H9 (cell line): ENCODE results near the gene FAM193B. TPM values are rescaled to one million over a fixed set of nuclear protein-coding genes. Genes with fewer than 3 reads are reported as not detected.

Source experiments
- DNase-seq: peaks from one replicate; pipeline ENCODE4 v3.0.0-alpha.2; 2017
- H2AFZ ChIP-seq: one replicate; pipeline ENCODE4 v1.6.1; 2013; ENCODE audit warnings: mild to moderate bottlenecking, low read length, control low read depth, moderate library complexity
- H2AK5ac ChIP-seq: 2 replicates; pipeline ENCODE4 v1.6.1; 2013; ENCODE audit warnings: low read length, control low read depth, mixed read lengths; ENCODE audit not compliant: insufficient read length
- H2BK120ac ChIP-seq: one replicate; pipeline ENCODE4 v1.6.1; 2013; ENCODE audit warnings: low read depth, mild to moderate bottlenecking, low read length, control low read depth, inconsistent platforms; ENCODE audit not compliant: poor library complexity, severe bottlenecking
- H2BK12ac ChIP-seq: 2 replicates; pipeline ENCODE4 v1.6.1; 2013; ENCODE audit warnings: low read length, control low read depth, mixed read lengths, low read depth; ENCODE audit not compliant: insufficient read length
- H2BK15ac ChIP-seq: 2 replicates; pipeline ENCODE4 v1.6.1; 2013; ENCODE audit warnings: low read depth, low read length, control low read depth
- H2BK20ac ChIP-seq: one replicate; pipeline ENCODE4 v1.6.1; 2013; ENCODE audit warnings: low read depth, mild to moderate bottlenecking, low read length, control low read depth, inconsistent platforms; ENCODE audit not compliant: poor library complexity, severe bottlenecking
- H2BK5ac ChIP-seq: 2 replicates; pipeline ENCODE4 v1.6.1; 2013; ENCODE audit warnings: low read length, control low read depth, mixed read lengths; ENCODE audit not compliant: insufficient read length
- H3K14ac ChIP-seq: 2 replicates; pipeline ENCODE4 v1.6.1; 2013; ENCODE audit warnings: low read length, control low read depth; ENCODE audit not compliant: insufficient read depth
- H3K18ac ChIP-seq: 2 replicates; pipeline ENCODE4 v1.6.1; 2013; ENCODE audit warnings: low read depth, mild to moderate bottlenecking, mixed read lengths, low read length, control low read depth; ENCODE audit not compliant: insufficient read length
- H3K23ac ChIP-seq: 2 replicates; pipeline ENCODE4 v1.6.1; 2013; ENCODE audit warnings: low read length, control low read depth, mixed read lengths, low read depth; ENCODE audit not compliant: insufficient read length
- H3K23me2 ChIP-seq: 2 replicates; pipeline ENCODE4 v1.6.1; 2013; ENCODE audit warnings: low read depth, mild to moderate bottlenecking, mixed read lengths, low read length, control low read depth; ENCODE audit not compliant: insufficient read length, poor library complexity, severe bottlenecking
- H3K27ac ChIP-seq: 2 replicates; pipeline ENCODE4 v1.5.1; 2013; ENCODE audit warnings: low read length, control low read depth, mixed read lengths, low read depth; ENCODE audit not compliant: insufficient read length
- H3K27me3 ChIP-seq: 2 replicates; pipeline ENCODE4 v1.6.1; 2013; ENCODE audit warnings: low read length, control low read depth, inconsistent platforms; ENCODE audit not compliant: insufficient read depth
- H3K4ac ChIP-seq: 2 replicates; pipeline ENCODE4 v1.6.1; 2013; ENCODE audit warnings: low read depth, mild to moderate bottlenecking, control low read depth, inconsistent platforms, low read length, moderate library complexity
- H3K4me1 ChIP-seq: 2 replicates; pipeline ENCODE4 v1.6.1; 2013; ENCODE audit warnings: low read length, control low read depth, inconsistent platforms; ENCODE audit not compliant: insufficient read depth
- H3K4me2 ChIP-seq: 2 replicates; pipeline ENCODE4 v1.6.1; 2013; ENCODE audit warnings: low read length, control low read depth, mixed read lengths; ENCODE audit not compliant: insufficient read length, insufficient read depth
- H3K56ac ChIP-seq: 2 replicates; pipeline ENCODE4 v1.6.1; 2013; ENCODE audit warnings: low read depth, mild to moderate bottlenecking, mixed read lengths, low read length, control low read depth; ENCODE audit not compliant: insufficient read length
- H3K79me1 ChIP-seq: 2 replicates; pipeline ENCODE4 v1.6.1; 2013; ENCODE audit warnings: low read depth, mild to moderate bottlenecking, moderate library complexity, low read length, control low read depth, inconsistent platforms; ENCODE audit not compliant: insufficient read depth, poor library complexity, severe bottlenecking
- H3K79me2 ChIP-seq: 2 replicates; pipeline ENCODE4 v1.6.1; 2013; ENCODE audit warnings: low read length, control low read depth, inconsistent platforms; ENCODE audit not compliant: insufficient read depth
- H3K9ac ChIP-seq: 2 replicates; pipeline ENCODE4 v1.6.1; 2013; ENCODE audit warnings: low read length, control low read depth, mixed read lengths; ENCODE audit not compliant: insufficient read length; ENCODE audit errors: extremely low read depth
- H3K9me3 ChIP-seq: one replicate; pipeline ENCODE4 v1.6.1; 2013; ENCODE audit warnings: low read depth, low read length, inconsistent platforms; ENCODE audit not compliant: control insufficient read depth
- H3T11ph ChIP-seq: one replicate; pipeline ENCODE4 v1.6.1; 2013; ENCODE audit warnings: mild to moderate bottlenecking, low read length, control low read depth, inconsistent platforms
- H4K20me1 ChIP-seq: one replicate; pipeline ENCODE4 v1.6.1; 2013; ENCODE audit not compliant: control insufficient read depth, insufficient read length, insufficient read depth
- H4K5ac ChIP-seq: 2 replicates; pipeline ENCODE4 v1.6.1; 2013; ENCODE audit warnings: low read depth, mild to moderate bottlenecking, mixed read lengths, low read length, control low read depth; ENCODE audit not compliant: insufficient read length
- H4K8ac ChIP-seq: replicated peaks from 2 replicates; pipeline ENCODE4 v1.6.1; 2013; ENCODE audit warnings: low read length, control low read depth, mixed read lengths, low read depth; ENCODE audit not compliant: insufficient read length
- H4K91ac ChIP-seq: 2 replicates; pipeline ENCODE4 v1.6.1; 2013; ENCODE audit warnings: low read depth, mild to moderate bottlenecking, moderate library complexity, mixed read lengths, low read length, control low read depth; ENCODE audit not compliant: insufficient read length
- H3K27ac Mint-ChIP-seq, 3 experiments: 2 replicates in 2 of 3; 3 replicates in 1 of 3; pipeline ENCODE4 v1.8.0; 2020 to 2021; ENCODE audit warnings: mixed read lengths in 3 of 3, mild to moderate bottlenecking in 1 of 3, moderate library complexity in 1 of 3
- H3K27me3 Mint-ChIP-seq: 2 replicates; pipeline ENCODE4 v1.8.0; 2021; ENCODE audit warnings: low read depth, mild to moderate bottlenecking, moderate library complexity, mixed read lengths
- H3K36me3 Mint-ChIP-seq, 3 experiments: 2 replicates in 2 of 3; 3 replicates in 1 of 3; pipeline ENCODE4 v1.8.0; 2020 to 2021; ENCODE audit warnings: low read depth in 3 of 3, mixed read lengths in 3 of 3; ENCODE audit not compliant: insufficient read depth in 1 of 3
- H3K4me1 Mint-ChIP-seq, 2 experiments: 2 replicates each; pipeline ENCODE4 v1.8.0; 2020; ENCODE audit warnings: mixed read lengths in 2 of 2
- H3K4me3 Mint-ChIP-seq, 2 experiments: 2 replicates in 1 of 2; 3 replicates in 1 of 2; pipeline ENCODE4 v1.8.0; 2020 to 2021; ENCODE audit warnings: mild to moderate bottlenecking in 2 of 2, mixed read lengths in 2 of 2, moderate library complexity in 1 of 2
- H3K9me3 Mint-ChIP-seq, 2 experiments: 2 replicates in 1 of 2; 3 replicates in 1 of 2; pipeline ENCODE4 v1.8.0; 2020; ENCODE audit warnings: mild to moderate bottlenecking in 2 of 2, mixed read lengths in 2 of 2, moderate library complexity in 1 of 2
- WGBS: extraction: QIAGEN DNeasy Blood & Tissue Kit; methylation state at CpG from one replicate; pipeline ENCODE4 v1.1.7; 2013; ENCODE audit warnings: missing lambda C conversion rate, low lambda C conversion rate, mixed read lengths; ENCODE audit not compliant: insufficient read length; ENCODE audit errors: extremely low coverage; 5-methylcytosine and 5-hydroxymethylcytosine counted together
- total RNA-seq: library from RNA; stranded (reverse); gene quantifications from 2 replicates; pipeline ENCODE4 v1.2.1, GENCODE V29; 2021
- TF ChIP-seq, protein P1 (sequence below): fragments of 200-600 bp; sonication (generic); conservative IDR thresholded peaks from 3 replicates; pipeline ENCODE4 v1.8.0; 2021; ENCODE audit warnings: antibody characterized with exemption, mild to moderate bottlenecking

Gene FAM193B
- total RNA-seq, 1 experiment from 2014 or later, result 71.5 TPM

DNA sequence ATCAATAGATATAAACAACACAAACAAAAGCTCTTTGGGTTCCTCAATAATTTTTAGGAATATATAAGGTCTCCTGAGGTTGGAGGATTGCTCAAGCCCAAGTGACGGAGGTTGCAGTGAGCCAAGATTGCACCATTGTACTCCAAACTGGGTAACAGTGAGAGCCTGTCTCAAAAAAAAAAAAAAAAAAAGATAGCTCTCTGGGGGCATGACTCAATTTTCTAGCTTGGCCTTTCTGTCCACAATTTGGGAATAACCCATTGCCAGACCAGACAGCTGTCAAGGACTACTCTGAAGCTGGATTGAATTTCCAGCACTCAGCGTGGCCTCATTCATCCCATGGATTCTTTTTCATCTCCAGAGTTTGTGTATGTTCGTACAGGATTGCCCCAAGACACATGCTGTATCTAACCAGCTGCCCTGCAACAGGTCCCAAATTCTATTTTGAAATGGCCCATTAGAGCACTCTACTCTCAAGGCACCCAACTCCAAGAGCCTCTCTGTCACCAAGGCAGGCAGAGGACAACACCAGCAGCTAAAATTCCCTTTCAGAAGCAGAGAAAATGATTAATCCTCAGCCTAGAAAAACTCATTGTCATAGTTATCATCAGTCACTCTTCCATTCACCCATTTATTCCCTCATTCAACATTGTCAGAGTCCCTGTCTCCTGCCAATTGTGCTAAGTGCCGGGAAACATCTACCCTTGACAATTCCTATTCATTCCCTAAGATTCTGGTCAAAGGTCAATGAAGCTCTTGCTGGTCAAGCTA lies 8.7 kb downstream of the FAM193B start:
- H3K4ac ChIP-seq, result no peak overlapping the region
- no peaks in the 10 kb centered on the region for H4K20me1 ChIP-seq
- no peak for DNase-seq
- TF ChIP-seq, protein P1, sequence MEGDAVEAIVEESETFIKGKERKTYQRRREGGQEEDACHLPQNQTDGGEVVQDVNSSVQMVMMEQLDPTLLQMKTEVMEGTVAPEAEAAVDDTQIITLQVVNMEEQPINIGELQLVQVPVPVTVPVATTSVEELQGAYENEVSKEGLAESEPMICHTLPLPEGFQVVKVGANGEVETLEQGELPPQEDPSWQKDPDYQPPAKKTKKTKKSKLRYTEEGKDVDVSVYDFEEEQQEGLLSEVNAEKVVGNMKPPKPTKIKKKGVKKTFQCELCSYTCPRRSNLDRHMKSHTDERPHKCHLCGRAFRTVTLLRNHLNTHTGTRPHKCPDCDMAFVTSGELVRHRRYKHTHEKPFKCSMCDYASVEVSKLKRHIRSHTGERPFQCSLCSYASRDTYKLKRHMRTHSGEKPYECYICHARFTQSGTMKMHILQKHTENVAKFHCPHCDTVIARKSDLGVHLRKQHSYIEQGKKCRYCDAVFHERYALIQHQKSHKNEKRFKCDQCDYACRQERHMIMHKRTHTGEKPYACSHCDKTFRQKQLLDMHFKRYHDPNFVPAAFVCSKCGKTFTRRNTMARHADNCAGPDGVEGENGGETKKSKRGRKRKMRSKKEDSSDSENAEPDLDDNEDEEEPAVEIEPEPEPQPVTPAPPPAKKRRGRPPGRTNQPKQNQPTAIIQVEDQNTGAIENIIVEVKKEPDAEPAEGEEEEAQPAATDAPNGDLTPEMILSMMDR, result no peak
- H4K5ac ChIP-seq, result no peak overlapping the region
- no peak overlapping the region for H3K14ac ChIP-seq
- no peak overlapping the region for H3K18ac ChIP-seq
- H2AFZ ChIP-seq, result no peak overlapping the region
- no peaks in the 10 kb centered on the region for H3K27me3 ChIP-seq
- no peak overlapping the region for H3K23ac ChIP-seq
- Mint-ChIP-seq H3K4me1 (peaks cover 3 to 7% of the 10 kb centered on the region in 2 experiments; a peak in 3 of 4 replicates), H3K36me3 (peaks cover 8 to 24% (median 17%) of the 10 kb centered on the region in 3 experiments; a peak in 5 of 7 replicates), H3K9me3 (no peaks in the 10 kb centered on the region), H3K4me3 (no peak overlapping the region), H3K27ac (peak overlapping the region in 1 of 3 experiments; percentile 25; a peak in 1 of 7 replicates), H3K27me3 (no peaks in the 10 kb centered on the region)
- H3K4me2 ChIP-seq, result no peak overlapping the region
- no peak overlapping the region for H3T11ph ChIP-seq
- H2BK120ac ChIP-seq, result no peak overlapping the region
- no peaks in the 10 kb centered on the region for H3K4me1 ChIP-seq
- H4K8ac ChIP-seq, result no peak overlapping the region
- no peak overlapping the region for H2BK12ac ChIP-seq
- H2BK5ac ChIP-seq, result no peak overlapping the region
- H3K79me2 ChIP-seq, result peaks cover 4% of the 10 kb centered on the region; the same call in 1 of the 2 replicates
- H3K23me2 ChIP-seq, result no peaks in the 10 kb centered on the region
- no peak overlapping the region for H3K56ac ChIP-seq
- H3K9me3 ChIP-seq, result no peaks in the 10 kb centered on the region
- no peak overlapping the region for H4K91ac ChIP-seq
- H3K27ac ChIP-seq, result no peak overlapping the region
- H2BK20ac ChIP-seq, result no peak overlapping the region
- no peak overlapping the region for H2BK15ac ChIP-seq
- WGBS, result no CpG with 5 or more reads among the region's 4 CpGs
- peaks cover 3% of the 10 kb centered on the region for H3K79me1 ChIP-seq
- no peak overlapping the region for H3K9ac ChIP-seq
- no peak overlapping the region for H2AK5ac ChIP-seq
